ENCODE data around the gene PML. TPM values are rescaled to one million over a fixed set of nuclear protein-coding genes. Genes with fewer than 3 reads are reported as not detected.

PML gene
- total and polyA plus RNA-seq, 4 donors: 8.2 to 15.2 (median 10.8) TPM

DNA sequence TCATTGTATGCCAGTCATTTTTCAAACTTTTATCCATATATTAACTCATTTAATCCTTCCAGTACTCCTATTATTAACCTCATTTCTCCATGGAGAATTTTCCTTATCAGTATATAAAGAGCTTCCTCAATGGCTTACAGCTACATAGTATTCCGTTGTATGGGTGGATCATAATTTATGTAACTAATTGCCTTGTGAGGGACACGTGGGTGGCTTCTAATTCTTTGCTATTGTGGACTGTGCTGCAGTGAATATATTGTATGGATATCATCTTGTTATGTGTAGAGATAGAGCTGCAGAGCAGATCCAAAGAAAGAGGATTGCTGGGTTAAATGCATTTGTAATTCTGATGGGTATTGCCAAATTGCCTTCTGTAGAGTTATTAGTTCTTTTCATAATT is 25.2 kb downstream of the PML start:
- no peaks in the 10 kb centered on the region for H3K9me3 ChIP-seq (ENCODE audit: control insufficient read depth in 4 of 4, low read length in 3 of 4)
- H3K4me1 ChIP-seq (ENCODE audit: control insufficient read depth in 4 of 4, insufficient read depth in 4 of 4, low read length in 3 of 4): peaks cover 0 to 9% (median 0%) of the 10 kb centered on the region in 4 donors
- H3K4me3 ChIP-seq (ENCODE audit: low read depth in 1 of 3, low read length in 3 of 3): no peak overlapping the region
- no peak for DNase-seq (ENCODE audit: low spot score)
- no peaks in the 10 kb centered on the region for H3K27me3 ChIP-seq (ENCODE audit: control insufficient read depth in 4 of 4, insufficient read depth in 4 of 4, low read length in 3 of 4)
- H3K36me3 ChIP-seq (ENCODE audit: control insufficient read depth in 4 of 4, insufficient read depth in 3 of 4, low read depth in 1 of 4, low read length in 3 of 4): peaks cover 12 to 21% (median 15%) of the 10 kb centered on the region in 4 donors
- no peak overlapping the region for H3K9ac ChIP-seq (ENCODE audit: low read depth in 1 of 2, low read length in 2 of 2)
- no peak overlapping the region for H3K27ac ChIP-seq (ENCODE audit: low read depth in 1 of 2, low read length in 2 of 2)
- no peak for TF ChIP-seq FOXA1 (IDR thresholded peaks at IDR 0.05)
- TF ChIP-seq SP1 (IDR thresholded peaks at IDR 0.05): no peak
- TF ChIP-seq, protein P1, sequence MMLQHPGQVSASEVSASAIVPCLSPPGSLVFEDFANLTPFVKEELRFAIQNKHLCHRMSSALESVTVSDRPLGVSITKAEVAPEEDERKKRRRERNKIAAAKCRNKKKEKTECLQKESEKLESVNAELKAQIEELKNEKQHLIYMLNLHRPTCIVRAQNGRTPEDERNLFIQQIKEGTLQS (IDR thresholded peaks at IDR 0.05): no peak
- WGBS: 77% methylated on average over 2 of the region's 2 CpGs

DNA sequence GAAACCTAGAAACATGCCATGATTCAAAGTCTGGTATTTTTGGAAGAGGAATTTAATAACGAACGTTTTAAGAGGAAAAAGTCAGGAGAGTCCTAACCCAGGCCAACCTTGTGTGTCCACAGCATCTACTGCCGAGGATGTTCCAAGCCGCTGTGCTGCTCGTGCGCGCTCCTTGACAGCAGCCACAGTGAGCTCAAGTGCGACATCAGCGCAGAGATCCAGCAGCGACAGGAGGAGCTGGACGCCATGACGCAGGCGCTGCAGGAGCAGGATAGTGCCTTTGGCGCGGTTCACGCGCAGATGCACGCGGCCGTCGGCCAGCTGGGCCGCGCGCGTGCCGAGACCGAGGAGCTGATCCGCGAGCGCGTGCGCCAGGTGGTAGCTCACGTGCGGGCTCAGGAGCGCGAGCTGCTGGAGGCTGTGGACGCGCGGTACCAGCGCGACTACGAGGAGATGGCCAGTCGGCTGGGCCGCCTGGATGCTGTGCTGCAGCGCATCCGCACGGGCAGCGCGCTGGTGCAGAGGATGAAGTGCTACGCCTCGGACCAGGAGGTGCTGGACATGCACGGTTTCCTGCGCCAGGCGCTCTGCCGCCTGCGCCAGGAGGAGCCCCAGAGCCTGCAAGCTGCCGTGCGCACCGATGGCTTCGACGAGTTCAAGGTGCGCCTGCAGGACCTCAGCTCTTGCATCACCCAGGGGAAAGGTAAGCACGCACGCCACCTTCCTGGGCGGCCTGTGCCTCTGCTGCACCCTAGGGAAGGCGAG is 28.4 kb downstream of the PML start:
- WGBS: 96% methylated on average over 66 of the region's 66 CpGs

More for the DNA sequence above, 28.4 kb downstream of the PML start:
- H3K9me3 ChIP-seq (ENCODE audit: control insufficient read depth in 4 of 4, low read length in 3 of 4): no peaks in the 10 kb centered on the region
- peaks cover 12 to 41% (median 26%) of the 10 kb centered on the region in 4 donors for H3K36me3 ChIP-seq (ENCODE audit: control insufficient read depth in 4 of 4, insufficient read depth in 3 of 4, low read depth in 1 of 4, low read length in 3 of 4)
- no peaks in the 10 kb centered on the region for H3K27me3 ChIP-seq (ENCODE audit: control insufficient read depth in 4 of 4, insufficient read depth in 4 of 4, low read length in 3 of 4)
- no peak overlapping the region for H3K4me3 ChIP-seq (ENCODE audit: low read depth in 1 of 3, low read length in 3 of 3)
- TF ChIP-seq JUND (IDR thresholded peaks at IDR 0.05) (no peak), EGR1 (IDR thresholded peaks at IDR 0.05; ENCODE audit: low read depth in 2 of 2) (no peak), NR2F2 (IDR thresholded peaks at IDR 0.05) (no peak), FOXA1 (IDR thresholded peaks at IDR 0.05) (no peak), TAF1 (conservative IDR thresholded peaks at IDR 0.05) (no peak), RXRA (IDR thresholded peaks at IDR 0.05) (no peak), RAD21 (IDR thresholded peaks at IDR 0.05) (no peak), SP1 (IDR thresholded peaks at IDR 0.05) (no peak), YY1 (IDR thresholded peaks at IDR 0.05) (no peak)
- TF ChIP-seq, protein P2, sequence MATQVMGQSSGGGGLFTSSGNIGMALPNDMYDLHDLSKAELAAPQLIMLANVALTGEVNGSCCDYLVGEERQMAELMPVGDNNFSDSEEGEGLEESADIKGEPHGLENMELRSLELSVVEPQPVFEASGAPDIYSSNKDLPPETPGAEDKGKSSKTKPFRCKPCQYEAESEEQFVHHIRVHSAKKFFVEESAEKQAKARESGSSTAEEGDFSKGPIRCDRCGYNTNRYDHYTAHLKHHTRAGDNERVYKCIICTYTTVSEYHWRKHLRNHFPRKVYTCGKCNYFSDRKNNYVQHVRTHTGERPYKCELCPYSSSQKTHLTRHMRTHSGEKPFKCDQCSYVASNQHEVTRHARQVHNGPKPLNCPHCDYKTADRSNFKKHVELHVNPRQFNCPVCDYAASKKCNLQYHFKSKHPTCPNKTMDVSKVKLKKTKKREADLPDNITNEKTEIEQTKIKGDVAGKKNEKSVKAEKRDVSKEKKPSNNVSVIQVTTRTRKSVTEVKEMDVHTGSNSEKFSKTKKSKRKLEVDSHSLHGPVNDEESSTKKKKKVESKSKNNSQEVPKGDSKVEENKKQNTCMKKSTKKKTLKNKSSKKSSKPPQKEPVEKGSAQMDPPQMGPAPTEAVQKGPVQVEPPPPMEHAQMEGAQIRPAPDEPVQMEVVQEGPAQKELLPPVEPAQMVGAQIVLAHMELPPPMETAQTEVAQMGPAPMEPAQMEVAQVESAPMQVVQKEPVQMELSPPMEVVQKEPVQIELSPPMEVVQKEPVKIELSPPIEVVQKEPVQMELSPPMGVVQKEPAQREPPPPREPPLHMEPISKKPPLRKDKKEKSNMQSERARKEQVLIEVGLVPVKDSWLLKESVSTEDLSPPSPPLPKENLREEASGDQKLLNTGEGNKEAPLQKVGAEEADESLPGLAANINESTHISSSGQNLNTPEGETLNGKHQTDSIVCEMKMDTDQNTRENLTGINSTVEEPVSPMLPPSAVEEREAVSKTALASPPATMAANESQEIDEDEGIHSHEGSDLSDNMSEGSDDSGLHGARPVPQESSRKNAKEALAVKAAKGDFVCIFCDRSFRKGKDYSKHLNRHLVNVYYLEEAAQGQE (IDR thresholded peaks at IDR 0.05): no peak
- TF ChIP-seq, protein P3, sequence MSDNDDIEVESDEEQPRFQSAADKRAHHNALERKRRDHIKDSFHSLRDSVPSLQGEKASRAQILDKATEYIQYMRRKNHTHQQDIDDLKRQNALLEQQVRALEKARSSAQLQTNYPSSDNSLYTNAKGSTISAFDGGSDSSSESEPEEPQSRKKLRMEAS (IDR thresholded peaks at IDR 0.05): no peak
- TF ChIP-seq, protein P4, sequence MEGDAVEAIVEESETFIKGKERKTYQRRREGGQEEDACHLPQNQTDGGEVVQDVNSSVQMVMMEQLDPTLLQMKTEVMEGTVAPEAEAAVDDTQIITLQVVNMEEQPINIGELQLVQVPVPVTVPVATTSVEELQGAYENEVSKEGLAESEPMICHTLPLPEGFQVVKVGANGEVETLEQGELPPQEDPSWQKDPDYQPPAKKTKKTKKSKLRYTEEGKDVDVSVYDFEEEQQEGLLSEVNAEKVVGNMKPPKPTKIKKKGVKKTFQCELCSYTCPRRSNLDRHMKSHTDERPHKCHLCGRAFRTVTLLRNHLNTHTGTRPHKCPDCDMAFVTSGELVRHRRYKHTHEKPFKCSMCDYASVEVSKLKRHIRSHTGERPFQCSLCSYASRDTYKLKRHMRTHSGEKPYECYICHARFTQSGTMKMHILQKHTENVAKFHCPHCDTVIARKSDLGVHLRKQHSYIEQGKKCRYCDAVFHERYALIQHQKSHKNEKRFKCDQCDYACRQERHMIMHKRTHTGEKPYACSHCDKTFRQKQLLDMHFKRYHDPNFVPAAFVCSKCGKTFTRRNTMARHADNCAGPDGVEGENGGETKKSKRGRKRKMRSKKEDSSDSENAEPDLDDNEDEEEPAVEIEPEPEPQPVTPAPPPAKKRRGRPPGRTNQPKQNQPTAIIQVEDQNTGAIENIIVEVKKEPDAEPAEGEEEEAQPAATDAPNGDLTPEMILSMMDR (IDR thresholded peaks at IDR 0.05; ENCODE audit: low read depth, low read length, missing input control): no peak
- no peak overlapping the region for H3K9ac ChIP-seq (ENCODE audit: low read depth in 1 of 2, low read length in 2 of 2)
- H3K27ac ChIP-seq (ENCODE audit: low read depth in 1 of 2, low read length in 2 of 2): no peak overlapping the region
- peaks cover 0 to 6% (median 0%) of the 10 kb centered on the region in 4 donors for H3K4me1 ChIP-seq (ENCODE audit: control insufficient read depth in 4 of 4, insufficient read depth in 4 of 4, low read length in 3 of 4)
- no peak for DNase-seq (ENCODE audit: low spot score)

Data from liver (tissue), 9 donors.